A549 (cell line): ENCODE data around the gene HTR6.

Experiments
- CHD2 ChIP-seq: fragments of 150-350 bp; IDR thresholded peaks from 2 replicates; pipeline ENCODE4 v1.6.1; 2014; ENCODE audit warnings: low read length; ENCODE audit not compliant: partially characterized antibody
- CTCF ChIP-seq: fragments of >200 bp; sonication (Bioruptor Twin); formaldehyde crosslinking; IDR thresholded peaks from 3 replicates; pipeline ENCODE4 v1.5.1; 2016
- HES2 ChIP-seq: fragments of >200 bp; sonication (Bioruptor Twin); formaldehyde crosslinking; IDR thresholded peaks from 2 replicates; pipeline ENCODE4 v1.6.1; 2016
- NFE2L2 ChIP-seq: fragments of 150-350 bp; conservative IDR thresholded peaks from 2 replicates; pipeline ENCODE4 v1.6.1; 2014; ENCODE audit warnings: low read length
- REST ChIP-seq: fragments of 200-600 bp; sonication (generic); IDR thresholded peaks from 2 replicates; pipeline ENCODE4 v1.6.1; 2016; ENCODE audit warnings: antibody characterized with exemption, mild to moderate bottlenecking, moderate library complexity

GRCh38 chr1:19635646-19636045, 29.0 kb upstream of the HTR6 start:
- TF ChIP-seq CTCF (no peak), NFE2L2 (no peak), REST (no peak), CHD2 (no peak), HES2 (no peak)
